ENCODE results near the gene DHX29.
A peak's percentile ranks its signal among the peaks of the same experiment; 100 is the strongest.

DHX29 gene

GRCh38 chr5:55222092-55222984 lies 85.2 kb downstream of the DHX29 start:
- ChIA-PET CTCF (no interaction called here), POLR2A (no interaction called here)
- TF ChIP-seq CTCF (IDR thresholded peaks at IDR 0.05; ENCODE audit: control extremely low read depth, extremely low read depth, low read depth, missing control alignments), result no peak
- DNase-seq (ENCODE audit: extremely low spot score), result peak; percentile 17

- no peak for DNase-seq (ENCODE audit: extremely low spot score)
- CTCF ChIA-PET, result no interaction called here
- TF ChIP-seq CTCF (IDR thresholded peaks at IDR 0.05; ENCODE audit: control extremely low read depth, extremely low read depth, low read depth, missing control alignments), result no peak
- POLR2A ChIA-PET, result no interaction called here
Observed at GRCh38 chr5:55220433-55221185, 86.9 kb downstream of the DHX29 start.

- no peak for DNase-seq (ENCODE audit: extremely low spot score)
- POLR2A ChIA-PET, result no interaction called here
- TF ChIP-seq CTCF (IDR thresholded peaks at IDR 0.05; ENCODE audit: control extremely low read depth, extremely low read depth, low read depth, missing control alignments), result no peak
- CTCF ChIA-PET, result no interaction called here
Observed at GRCh38 chr5:55219770-55220169, 87.7 kb downstream of the DHX29 start.

- ChIA-PET CTCF (no interaction called here), POLR2A (no interaction called here)
- no peak for DNase-seq (ENCODE audit: extremely low spot score)
- TF ChIP-seq CTCF (IDR thresholded peaks at IDR 0.05; ENCODE audit: control extremely low read depth, extremely low read depth, low read depth, missing control alignments), result no peak
Observed at GRCh38 chr5:55218967-55219366, 88.5 kb downstream of the DHX29 start.

GRCh38 chr5:55211184-55211874 lies 96.2 kb downstream of the DHX29 start:
- DNase-seq (ENCODE audit: extremely low spot score), result no peak
- ChIA-PET POLR2A (no interaction called here), CTCF (interaction anchor here (1.0 to 1.5 kb wide), 3 partner anchors 13 to 16 kb away, joined by 3 to 7 read pairs (median 4); partner anchors contain the start of gene MCIDAS)
- no peak for TF ChIP-seq CTCF (IDR thresholded peaks at IDR 0.05; ENCODE audit: control extremely low read depth, extremely low read depth, low read depth, missing control alignments)
